DMS53 treated with DMSO at 0.1 percent for 48 hours (cell line): ENCODE data around the gene ALKBH8.
"Not testable (repeated sequence)": the region's sequence is repeated elsewhere in the genome, so short reads cannot be mapped to it uniquely, and the experiment has no call there.

ENCODE experiments used
- DNase-seq: peaks from one replicate; lab custom pipeline; 2025; ENCODE audit not compliant: unreplicated experiment; lab: John Stamatoyannopoulos, UW

The ALKBH8 gene

DNA sequence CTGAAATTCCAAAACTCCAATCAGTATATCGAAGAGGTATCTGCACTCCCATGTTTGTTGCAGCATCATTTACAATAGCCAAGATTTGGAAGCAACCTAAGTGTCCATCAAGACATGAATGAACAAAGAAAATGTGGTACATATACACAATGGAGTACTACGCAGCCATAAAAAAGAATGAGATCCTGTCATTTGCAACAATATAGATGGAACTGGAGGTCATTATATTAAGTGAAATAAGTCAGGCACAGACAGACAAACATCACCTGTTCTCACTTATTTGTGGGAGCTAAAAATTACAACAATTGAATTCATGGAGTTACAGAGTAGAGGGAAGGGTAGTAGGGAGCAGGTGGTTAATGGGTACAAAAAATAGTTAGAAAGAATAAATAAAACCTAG lies 13.6 kb upstream of the ALKBH8 start:
- not testable (repeated sequence) for DNase-seq

- DNase-seq, result no peak
These were observed 11.8 kb upstream of the ALKBH8 start for GRCh38 chr11:107577346-107577711.

- peak; percentile 14 for DNase-seq
These were observed 11.2 kb upstream of the ALKBH8 start for GRCh38 chr11:107576497-107577345.

- no peak for DNase-seq
These were observed 7.9 kb upstream of the ALKBH8 start for GRCh38 chr11:107573438-107573837.

DNA sequence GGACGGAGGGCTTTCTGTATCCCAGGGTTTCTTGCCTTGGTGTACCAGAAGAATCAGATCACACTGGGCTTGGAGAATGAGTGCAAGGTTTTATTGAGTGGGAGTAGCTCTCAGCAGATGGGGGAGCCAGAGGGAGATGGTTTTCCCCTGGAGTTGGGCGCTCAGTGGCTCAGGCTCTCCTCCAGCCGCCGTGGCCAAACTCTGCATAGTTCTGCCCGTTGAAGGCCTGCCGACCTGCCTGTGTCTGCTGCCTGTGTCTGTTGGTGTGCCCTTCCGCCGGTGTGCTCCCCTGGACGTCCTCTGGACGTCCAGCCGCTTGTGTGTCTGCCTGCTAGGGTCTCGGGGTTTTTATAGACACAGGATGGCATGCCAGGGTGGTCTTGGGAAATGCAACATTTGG lies 4.5 kb upstream of the ALKBH8 start:
- DNase-seq, result no peak

GRCh38 chr11:107567739-107568335 lies 2.3 kb upstream of the ALKBH8 start:
- DNase-seq, result no peak

DNA sequence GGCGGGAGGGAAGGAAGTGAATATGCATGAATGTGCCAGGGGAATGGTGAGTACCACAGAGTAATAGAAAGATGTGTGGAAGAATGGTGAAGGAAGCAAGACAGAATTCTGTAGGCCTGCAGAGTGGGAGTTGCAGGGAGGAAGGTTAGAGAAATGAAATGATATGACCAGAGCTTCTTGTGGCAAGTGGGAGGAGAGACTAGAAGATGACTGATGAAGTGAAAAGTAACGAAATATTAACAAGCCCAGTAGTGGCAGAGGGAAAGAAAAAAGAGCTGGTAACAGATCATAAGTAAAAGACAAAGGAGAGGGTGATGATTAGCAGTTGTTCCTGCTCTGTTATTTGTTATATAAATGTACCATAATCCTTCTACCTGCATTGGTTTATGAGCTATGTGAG lies 1.0 kb upstream of the ALKBH8 start:
- DNase-seq, result no peak

DNA sequence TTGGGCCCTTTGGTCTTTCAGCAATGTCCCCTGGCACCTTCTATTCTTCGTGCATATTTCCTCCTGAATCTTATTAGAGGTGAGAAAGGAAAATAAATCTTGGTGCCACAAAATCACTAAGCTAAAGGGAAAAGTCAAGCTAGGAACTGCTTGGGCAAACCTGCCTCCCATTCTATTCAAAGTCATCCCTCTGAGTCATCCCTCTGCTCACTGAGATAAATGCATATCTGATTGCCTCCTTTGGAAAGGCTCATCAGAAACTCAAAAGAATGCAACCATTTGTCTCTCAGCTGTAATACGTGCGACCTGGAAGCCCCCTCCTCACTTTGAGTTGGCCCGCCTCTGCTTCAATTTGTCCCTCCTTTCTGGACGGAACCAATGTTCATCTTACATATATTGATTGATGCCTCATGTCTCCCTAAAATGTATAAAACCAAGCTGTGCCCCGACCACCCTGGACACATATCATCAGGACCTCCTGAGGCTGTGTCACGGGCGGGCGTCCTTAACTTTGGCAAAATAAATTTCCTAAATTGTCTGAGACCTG lies 493 bp upstream of the ALKBH8 start:
- not testable (repeated sequence) for DNase-seq

DNA sequence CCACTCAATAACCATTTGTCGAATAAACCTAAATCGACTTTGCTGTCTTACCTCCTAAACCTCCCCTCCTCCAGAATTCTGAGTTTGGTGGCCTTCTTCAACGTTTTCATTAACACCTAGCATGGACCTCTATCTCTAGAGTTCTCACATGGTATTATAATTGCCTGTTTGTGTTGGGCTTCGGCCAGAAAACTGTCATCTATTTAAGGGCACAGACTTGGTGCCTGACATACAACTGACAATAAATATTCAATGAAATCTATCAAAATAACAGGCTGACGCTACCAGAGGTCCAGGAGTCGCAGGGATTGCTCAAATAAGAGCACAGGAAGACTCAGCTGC lies 687 bp downstream of the ALKBH8 start:
- DNase-seq, result no peak

GRCh38 chr11:107563702-107564101 lies 1.8 kb downstream of the ALKBH8 start:
- peak; percentile 69 for DNase-seq

GRCh38 chr11:107562647-107563208 lies 2.8 kb downstream of the ALKBH8 start:
- DNase-seq, result peak; percentile 43

- no peak for DNase-seq
These were observed 3.8 kb downstream of the ALKBH8 start for GRCh38 chr11:107561688-107562087.

DNA sequence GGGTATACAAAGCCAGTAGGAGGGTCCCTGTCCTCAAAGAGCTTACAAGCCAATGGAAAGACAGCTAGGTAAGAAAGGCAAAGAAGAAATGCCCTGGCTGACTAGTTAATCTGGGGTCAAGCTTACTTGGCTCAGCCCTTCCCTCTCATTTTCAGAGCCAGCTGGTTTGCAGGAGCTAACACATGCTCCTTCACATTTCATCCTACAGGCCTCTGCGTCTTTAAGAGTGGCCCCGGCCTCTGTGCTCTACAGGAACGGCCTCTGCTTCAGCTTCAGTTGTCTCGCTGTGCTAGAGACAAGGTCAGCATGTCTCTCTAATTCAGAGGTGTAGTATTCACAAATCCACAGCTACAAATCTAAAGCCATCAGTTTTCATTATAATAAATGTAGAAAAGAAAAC lies 15.2 kb downstream of the ALKBH8 start:
- no peak for DNase-seq

- DNase-seq, result no peak
These were observed 15.6 kb downstream of the ALKBH8 start for GRCh38 chr11:107549954-107550285.

DNA sequence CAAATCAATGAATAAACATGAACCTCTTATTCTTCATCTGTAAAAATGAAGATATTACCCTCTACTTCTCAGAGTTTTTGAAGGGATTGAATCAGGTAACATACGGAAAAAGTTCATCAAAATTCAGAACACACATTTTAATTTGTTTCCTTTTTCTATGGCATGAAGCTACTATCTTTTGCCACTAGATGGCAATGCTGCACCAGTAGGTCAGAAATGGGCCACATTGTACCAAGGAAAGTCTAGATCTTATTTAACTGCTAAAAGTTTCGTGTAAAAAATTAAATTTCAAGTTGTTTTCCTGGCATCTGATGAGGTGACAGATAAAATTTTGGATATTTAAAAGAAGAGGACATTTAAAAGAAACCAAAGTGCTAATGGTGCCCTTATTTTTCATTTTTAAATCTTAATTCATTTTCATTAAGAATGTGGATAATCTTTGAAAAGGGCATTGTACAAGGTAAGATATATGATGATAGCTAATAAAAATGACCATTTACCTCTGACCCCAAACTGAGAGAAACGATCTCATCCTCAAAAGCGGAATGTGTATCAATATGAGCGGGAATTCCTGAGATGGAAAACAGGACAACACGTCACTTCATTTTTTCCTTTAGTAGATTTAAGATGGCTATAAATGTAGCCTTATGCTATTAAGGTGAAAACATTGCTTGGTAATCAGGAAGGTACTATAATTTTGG lies 16.1 kb downstream of the ALKBH8 start:
- DNase-seq, result peak; percentile 21

DNA sequence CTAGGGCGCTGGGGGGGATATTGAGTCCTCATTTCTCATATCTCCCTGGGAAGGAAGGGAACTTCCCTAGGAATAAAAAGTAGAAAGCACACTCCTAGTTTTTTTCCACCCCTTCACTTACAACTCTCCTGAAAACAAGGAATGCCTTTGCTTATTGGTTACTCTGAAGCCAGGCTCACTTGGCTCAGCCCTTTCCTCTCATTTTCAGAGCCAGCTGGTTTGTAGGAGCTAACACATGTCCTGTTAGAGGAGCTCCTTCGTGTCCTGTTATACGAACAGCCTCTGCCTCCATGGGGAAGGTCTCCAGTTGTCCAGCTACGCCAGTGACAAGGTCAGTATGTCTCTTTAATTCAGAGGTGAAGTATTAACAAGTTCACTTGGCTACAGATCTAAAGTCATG lies 17.6 kb downstream of the ALKBH8 start:
- DNase-seq, result no peak

DNA sequence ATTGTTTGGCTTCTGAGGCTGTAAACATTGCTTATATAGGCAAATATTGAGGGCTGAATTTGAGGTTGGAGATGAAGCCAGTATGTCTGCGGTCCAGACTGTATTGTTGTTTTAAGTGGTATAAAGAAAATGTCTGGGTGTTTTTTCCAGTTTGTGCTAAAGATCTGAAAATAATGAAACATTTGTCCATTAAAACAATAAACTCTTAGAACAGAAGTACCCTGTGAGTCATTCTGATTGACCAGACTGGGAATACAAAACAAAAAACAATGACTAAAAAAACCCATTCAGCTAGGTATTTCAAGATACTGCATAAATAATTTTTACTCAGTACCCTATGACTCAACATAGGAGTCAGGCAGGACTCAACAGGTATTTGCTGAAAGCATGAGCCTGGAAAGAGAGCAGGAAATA lies 20.4 kb downstream of the ALKBH8 start:
- no peak for DNase-seq

DNA sequence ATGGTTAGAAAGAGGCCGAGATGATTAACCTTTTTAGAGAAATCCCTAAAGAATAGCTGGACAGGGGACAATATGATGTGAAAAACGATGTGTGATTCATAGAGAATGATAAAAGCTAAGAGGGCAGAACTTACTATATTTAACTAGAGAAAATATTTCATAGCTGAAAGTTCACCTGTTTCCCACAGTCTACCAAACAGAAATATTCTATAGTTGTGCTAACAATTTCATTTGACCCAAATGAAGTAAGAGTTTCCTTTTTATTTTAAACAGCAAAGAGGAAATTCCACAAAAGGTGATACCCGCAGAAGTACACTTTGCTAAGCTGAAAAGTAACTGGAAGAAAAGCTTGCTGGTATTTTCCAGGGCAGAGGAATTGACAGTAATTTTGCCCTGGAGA lies 26.7 kb downstream of the ALKBH8 start:
- no peak for DNase-seq

DNA sequence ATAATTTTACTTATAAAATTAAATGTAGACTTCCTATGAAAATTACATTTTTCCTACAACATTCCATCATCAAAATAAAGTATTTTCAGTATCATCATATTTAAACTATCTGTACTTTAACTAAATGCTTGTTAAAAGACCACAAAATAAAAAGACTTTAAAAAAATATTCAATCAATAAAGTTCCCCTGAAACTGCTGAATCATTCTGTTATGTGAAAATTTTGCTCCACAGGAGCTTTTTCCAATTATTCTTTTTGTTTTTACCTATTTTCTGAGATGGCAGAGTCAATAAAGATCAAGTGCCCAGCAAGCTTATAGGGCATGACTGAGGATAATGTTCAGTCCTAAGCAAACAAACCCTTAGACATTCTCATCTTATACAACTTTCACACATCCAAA lies 27.3 kb downstream of the ALKBH8 start:
- no peak for DNase-seq

DNA sequence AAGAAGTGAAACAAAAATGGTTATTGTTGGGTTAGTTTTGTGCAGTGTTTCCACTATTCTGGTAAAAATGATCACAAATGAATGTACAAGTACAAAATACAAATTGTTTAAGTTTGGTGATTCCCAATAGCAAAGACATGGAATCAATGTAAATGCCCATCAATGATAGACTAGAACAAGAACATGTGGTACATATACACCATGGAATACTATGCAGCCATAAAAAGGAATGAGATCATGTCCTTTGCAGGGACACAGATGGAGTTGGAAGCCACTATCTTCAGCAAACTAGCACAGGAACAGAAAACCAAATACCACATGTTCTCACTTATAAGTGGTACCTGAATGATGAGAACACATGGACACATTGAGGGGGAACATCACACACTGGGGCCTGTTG lies 28.4 kb downstream of the ALKBH8 start:
- DNase-seq, result not testable (repeated sequence)

GRCh38 chr11:107526197-107526596 lies 39.3 kb downstream of the ALKBH8 start:
- DNase-seq, result no peak

DNA sequence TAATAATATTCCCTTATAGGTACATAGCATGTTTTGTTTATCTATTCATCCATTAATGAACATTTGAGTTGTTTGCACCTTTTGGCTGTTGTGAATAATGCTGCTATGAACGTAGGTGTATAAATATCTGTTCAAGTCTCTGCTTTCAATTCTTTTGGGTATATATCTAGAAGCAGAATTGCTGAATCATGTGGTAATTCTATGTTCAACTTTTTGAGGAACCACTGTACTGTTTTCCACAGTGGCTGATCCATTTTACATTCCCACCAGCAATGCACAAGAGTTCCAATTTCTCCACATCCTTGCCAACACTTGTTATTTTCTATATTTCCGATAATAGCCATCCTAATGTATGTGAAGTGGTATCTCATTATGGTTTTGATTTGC lies 56.7 kb downstream of the ALKBH8 start:
- DNase-seq, result no peak
